ENCODE results near the gene IL23R.
A peak's percentile ranks its signal among the peaks of the same experiment; 100 is the strongest.
"Not testable (repeated sequence)": the region's sequence is repeated elsewhere in the genome, so short reads cannot be mapped to it uniquely, and the experiment has no call there.

The IL23R gene

DNA sequence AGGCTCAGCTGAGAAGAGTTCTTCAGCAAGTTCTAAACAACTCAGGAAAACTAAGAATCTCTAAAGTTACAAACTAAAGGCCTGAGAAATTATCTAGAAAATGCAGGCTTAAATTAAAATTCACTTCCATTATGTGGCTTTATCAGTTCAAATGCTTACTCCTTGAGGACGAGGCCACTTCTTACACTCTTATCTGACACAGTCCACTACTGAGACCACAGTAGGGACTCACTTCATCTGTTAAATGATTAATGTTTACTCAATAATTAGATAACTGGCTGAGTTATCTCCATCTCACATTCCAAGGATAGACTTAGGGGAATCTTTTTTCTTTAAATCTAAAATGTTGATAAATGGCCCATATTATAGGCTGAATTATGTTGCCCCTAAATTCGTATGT, 33.1 kb upstream of the IL23R start:
- no peak for TF ChIP-seq EZH2 (IDR thresholded peaks at IDR 0.05)
- TF ChIP-seq FOXP2 (optimal IDR thresholded peaks at IDR 0.05; ENCODE audit: control extremely low read depth, extremely low read length, insufficient read depth) = no peak
- no peak for TF ChIP-seq POLR2AphosphoS5 (IDR thresholded peaks at IDR 0.05; ENCODE audit: borderline replicate concordance, low read depth, low read length)
- no peak for DNase-seq (ENCODE audit: low read depth, low spot score)
- no peaks in the 10 kb centered on the region for H3K36me3 ChIP-seq (ENCODE audit: insufficient read depth, low read length)
- no peak overlapping the region for H3K27ac ChIP-seq
- H3K9ac ChIP-seq (ENCODE audit: insufficient read length) = no peak overlapping the region
- H3K4me3 ChIP-seq = no peak overlapping the region
- no peaks in the 10 kb centered on the region for H3K9me3 ChIP-seq (ENCODE audit: low read depth, low read length)

DNA sequence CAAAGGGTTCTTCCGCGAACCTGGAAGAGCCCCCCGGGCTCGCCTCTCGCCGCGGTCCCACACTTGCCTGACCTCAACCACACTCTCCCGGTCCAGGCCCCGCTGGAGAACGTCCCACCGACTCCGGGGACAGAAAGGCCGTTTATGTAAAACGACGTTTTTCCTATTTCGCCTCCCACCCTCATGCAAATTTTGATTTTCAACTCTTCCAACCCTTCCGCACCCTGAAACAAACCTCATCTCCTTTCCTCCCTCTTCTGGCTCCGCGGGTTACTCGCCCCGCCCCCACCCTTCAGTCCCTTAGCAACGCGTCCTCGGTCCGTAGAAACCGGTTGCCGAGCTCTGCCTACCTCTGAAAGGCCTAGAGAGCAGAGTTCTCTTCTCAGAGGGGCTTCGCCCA, 31.6 kb upstream of the IL23R start, which contains the start of gene C1orf141:
TSS of gene C1orf141 (minus strand) at position 276 of the 400 bp plus-strand sequence. CDS start 7,730 bp downstream, outside the sequence.
- H3K36me3 ChIP-seq (ENCODE audit: insufficient read depth, low read length) = no peaks in the 10 kb centered on the region
- TF ChIP-seq FOXP2 (optimal IDR thresholded peaks at IDR 0.05; ENCODE audit: control extremely low read depth, extremely low read length, insufficient read depth) = no peak
- TF ChIP-seq POLR2AphosphoS5 (IDR thresholded peaks at IDR 0.05; ENCODE audit: borderline replicate concordance, low read depth, low read length) = no peak
- TF ChIP-seq EZH2 (IDR thresholded peaks at IDR 0.05) = no peak
- H3K9me3 ChIP-seq (ENCODE audit: low read depth, low read length) = no peaks in the 10 kb centered on the region
- H3K27ac ChIP-seq = no peak within 1 kb of the TSS
- H3K4me3 ChIP-seq = no peak within 1 kb of the TSS
- no peak within 1 kb of the TSS for H3K9ac ChIP-seq (ENCODE audit: insufficient read length)
- DNase-seq (ENCODE audit: low read depth, low spot score) = no peak

DNA sequence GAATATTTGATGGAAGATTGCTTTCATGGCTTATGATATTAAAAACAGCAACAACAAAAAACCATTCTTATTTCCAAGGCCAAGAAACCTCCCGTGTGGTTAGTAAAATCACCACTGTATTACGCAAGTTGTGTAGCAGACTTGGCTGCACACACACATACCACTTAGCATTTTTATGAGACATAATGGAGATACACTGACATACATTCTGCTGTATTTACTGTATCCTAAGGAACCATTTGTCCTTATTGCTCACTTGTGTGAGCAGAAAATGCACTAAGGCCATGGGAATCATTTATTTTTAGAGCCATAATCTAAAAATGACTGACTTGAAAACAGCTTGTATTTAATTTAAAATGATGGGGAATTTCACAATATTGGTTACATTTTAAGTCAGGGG, 30.9 kb upstream of the IL23R start:
- no peak overlapping the region for H3K4me3 ChIP-seq
- H3K9ac ChIP-seq (ENCODE audit: insufficient read length) = no peak overlapping the region
- no peak overlapping the region for H3K27ac ChIP-seq
- peak; percentile 26 for DNase-seq (ENCODE audit: low read depth, low spot score)
- H3K9me3 ChIP-seq (ENCODE audit: low read depth, low read length) = no peaks in the 10 kb centered on the region
- TF ChIP-seq EZH2 (IDR thresholded peaks at IDR 0.05) = no peak
- TF ChIP-seq FOXP2 (optimal IDR thresholded peaks at IDR 0.05; ENCODE audit: control extremely low read depth, extremely low read length, insufficient read depth) = peak; percentile 23
- no peak for TF ChIP-seq POLR2AphosphoS5 (IDR thresholded peaks at IDR 0.05; ENCODE audit: borderline replicate concordance, low read depth, low read length)
- H3K36me3 ChIP-seq (ENCODE audit: insufficient read depth, low read length) = no peaks in the 10 kb centered on the region

DNA sequence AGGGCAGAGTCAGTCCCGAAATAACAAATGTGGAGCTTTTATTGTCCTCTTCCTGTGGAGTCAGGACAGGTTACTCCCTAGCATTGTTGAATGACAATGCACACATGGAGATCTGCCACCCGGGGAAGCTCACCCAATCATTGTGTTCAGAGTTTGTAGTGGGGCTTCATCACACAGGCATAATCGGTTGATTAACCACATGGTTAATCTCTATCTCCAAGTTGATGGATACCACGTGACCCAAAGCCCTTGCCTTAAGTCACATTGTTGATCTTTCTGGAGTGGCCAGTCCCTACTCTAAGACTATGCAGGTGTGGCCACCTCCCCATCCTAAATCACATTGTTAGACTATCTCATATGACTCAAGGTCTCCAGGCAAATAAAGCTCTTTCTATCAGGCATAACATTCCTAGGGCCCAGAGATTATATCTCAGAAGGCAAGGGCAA, 28.9 kb upstream of the IL23R start:
- Histone ChIP-seq H3K4me3 (no peak overlapping the region), H3K9me3 (ENCODE audit: low read depth, low read length) (no peaks in the 10 kb centered on the region), H3K9ac (ENCODE audit: insufficient read length) (no peak overlapping the region), H3K27ac (no peak overlapping the region), H3K36me3 (ENCODE audit: insufficient read depth, low read length) (no peaks in the 10 kb centered on the region)
- DNase-seq (ENCODE audit: low read depth, low spot score) = no peak
- no peak for TF ChIP-seq EZH2 (IDR thresholded peaks at IDR 0.05)
- TF ChIP-seq POLR2AphosphoS5 (IDR thresholded peaks at IDR 0.05; ENCODE audit: borderline replicate concordance, low read depth, low read length) = no peak
- TF ChIP-seq FOXP2 (optimal IDR thresholded peaks at IDR 0.05; ENCODE audit: control extremely low read depth, extremely low read length, insufficient read depth) = no peak

DNA sequence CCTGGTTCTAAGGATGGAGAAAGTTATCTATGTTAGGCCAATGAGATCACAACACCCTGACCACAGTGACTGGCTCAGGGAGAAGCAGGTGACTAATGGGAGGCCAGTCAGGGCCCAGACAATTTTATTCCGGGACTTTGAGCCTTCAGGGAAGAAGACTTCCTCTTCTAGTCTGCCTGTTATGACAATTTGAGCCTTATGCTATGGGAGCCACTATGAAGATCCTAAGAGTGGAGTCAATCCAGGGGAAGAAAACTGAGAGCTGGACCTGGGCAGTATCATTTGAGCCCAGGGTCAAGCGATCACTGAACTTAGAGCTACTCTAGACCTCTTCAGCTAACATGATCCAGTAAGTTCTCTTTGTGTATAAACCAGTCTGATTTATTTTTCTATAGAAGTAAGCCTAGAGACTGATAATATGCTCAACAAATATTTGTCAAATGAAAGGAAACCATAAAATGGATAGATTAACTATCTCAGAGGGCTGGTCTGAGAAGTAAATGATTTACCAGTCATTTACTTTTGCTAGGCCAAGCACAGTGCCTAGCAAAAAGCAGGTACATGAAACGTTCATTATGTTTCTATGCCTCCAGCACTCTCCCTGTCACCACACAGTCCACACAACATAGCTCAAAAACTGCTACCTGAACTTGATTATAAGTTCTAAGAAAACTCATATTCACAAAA, 27.3 kb upstream of the IL23R start:
- no peak for DNase-seq (ENCODE audit: low read depth, low spot score)
- H3K27ac ChIP-seq = no peak overlapping the region
- no peak overlapping the region for H3K9ac ChIP-seq (ENCODE audit: insufficient read length)
- no peaks in the 10 kb centered on the region for H3K9me3 ChIP-seq (ENCODE audit: low read depth, low read length)
- no peak overlapping the region for H3K4me3 ChIP-seq
- no peaks in the 10 kb centered on the region for H3K36me3 ChIP-seq (ENCODE audit: insufficient read depth, low read length)
- TF ChIP-seq POLR2AphosphoS5 (IDR thresholded peaks at IDR 0.05; ENCODE audit: borderline replicate concordance, low read depth, low read length) = no peak
- no peak for TF ChIP-seq FOXP2 (optimal IDR thresholded peaks at IDR 0.05; ENCODE audit: control extremely low read depth, extremely low read length, insufficient read depth)
- TF ChIP-seq EZH2 (IDR thresholded peaks at IDR 0.05) = no peak

DNA sequence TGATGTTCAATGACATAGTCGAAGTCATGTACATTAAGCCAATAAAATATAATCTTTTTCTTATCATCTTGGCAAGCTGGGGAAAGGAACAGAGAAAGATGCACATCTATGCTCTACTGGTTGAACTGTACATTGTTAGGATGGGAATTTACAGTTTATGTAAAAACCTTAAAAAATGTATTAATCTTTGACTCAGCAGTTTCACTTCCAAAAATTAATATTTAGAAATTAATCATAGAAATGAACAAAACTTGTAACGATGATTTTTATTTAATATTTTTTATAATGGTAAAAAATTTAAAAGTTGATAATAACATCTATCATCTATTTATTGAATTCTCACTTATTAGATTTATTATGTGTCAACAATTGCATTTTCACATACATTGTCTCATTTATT, 25.8 kb upstream of the IL23R start:
- H3K4me3 ChIP-seq = no peak overlapping the region
- H3K36me3 ChIP-seq (ENCODE audit: insufficient read depth, low read length) = no peaks in the 10 kb centered on the region
- no peak for DNase-seq (ENCODE audit: low read depth, low spot score)
- no peak overlapping the region for H3K27ac ChIP-seq
- no peaks in the 10 kb centered on the region for H3K9me3 ChIP-seq (ENCODE audit: low read depth, low read length)
- TF ChIP-seq EZH2 (IDR thresholded peaks at IDR 0.05) (no peak), POLR2AphosphoS5 (IDR thresholded peaks at IDR 0.05; ENCODE audit: borderline replicate concordance, low read depth, low read length) (no peak), FOXP2 (optimal IDR thresholded peaks at IDR 0.05; ENCODE audit: control extremely low read depth, extremely low read length, insufficient read depth) (no peak)
- no peak overlapping the region for H3K9ac ChIP-seq (ENCODE audit: insufficient read length)

DNA sequence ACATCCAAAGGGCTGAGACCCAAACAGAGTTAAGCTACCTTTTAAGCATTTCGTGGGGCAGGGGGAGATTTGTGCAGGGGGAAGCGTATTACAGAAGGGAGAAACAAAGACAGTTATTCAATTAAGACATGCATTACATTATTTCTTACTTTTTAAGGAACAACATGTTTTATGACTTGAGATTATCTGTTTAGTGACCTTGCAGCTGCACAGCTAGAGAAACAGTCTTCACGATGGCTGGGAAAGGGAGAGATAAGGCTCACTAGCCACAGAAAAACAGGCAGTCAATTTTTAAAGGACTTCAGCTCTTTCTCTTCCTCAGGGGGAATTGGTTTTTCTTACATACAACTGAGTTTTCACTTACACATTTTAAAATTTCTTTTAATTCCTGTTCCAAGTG, 24.4 kb upstream of the IL23R start:
- H3K9me3 ChIP-seq (ENCODE audit: low read depth, low read length); H3K27ac ChIP-seq; H3K9ac ChIP-seq (ENCODE audit: insufficient read length); DNase-seq (ENCODE audit: low read depth, low spot score); H3K36me3 ChIP-seq (ENCODE audit: insufficient read depth, low read length); H3K4me3 ChIP-seq: not testable (repeated sequence)

DNA sequence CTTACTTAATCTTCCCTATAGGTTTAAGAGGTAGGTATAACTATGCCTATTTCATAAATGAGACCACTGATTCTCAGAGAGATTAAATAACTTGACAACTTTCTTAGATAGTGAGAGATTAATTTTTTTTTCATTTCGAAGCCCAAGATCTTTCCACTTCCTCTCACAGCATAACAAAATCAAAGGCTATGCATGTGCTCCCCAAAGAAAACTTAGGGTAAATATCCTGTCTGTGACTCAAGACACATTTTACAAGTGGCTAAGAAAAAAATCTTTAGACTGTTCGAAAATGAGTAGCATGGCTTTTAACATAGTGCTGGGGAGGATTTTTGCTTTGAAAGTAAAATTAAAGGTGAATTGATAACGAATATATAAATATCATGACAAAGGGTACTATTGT, 23.3 kb upstream of the IL23R start:
- Histone ChIP-seq H3K27ac (no peak overlapping the region), H3K36me3 (ENCODE audit: insufficient read depth, low read length) (no peaks in the 10 kb centered on the region), H3K9ac (ENCODE audit: insufficient read length) (no peak overlapping the region), H3K4me3 (no peak overlapping the region), H3K9me3 (ENCODE audit: low read depth, low read length) (no peaks in the 10 kb centered on the region)
- DNase-seq (ENCODE audit: low read depth, low spot score) = no peak
- TF ChIP-seq EZH2 (IDR thresholded peaks at IDR 0.05) = no peak
- no peak for TF ChIP-seq POLR2AphosphoS5 (IDR thresholded peaks at IDR 0.05; ENCODE audit: borderline replicate concordance, low read depth, low read length)
- no peak for TF ChIP-seq FOXP2 (optimal IDR thresholded peaks at IDR 0.05; ENCODE audit: control extremely low read depth, extremely low read length, insufficient read depth)

DNA sequence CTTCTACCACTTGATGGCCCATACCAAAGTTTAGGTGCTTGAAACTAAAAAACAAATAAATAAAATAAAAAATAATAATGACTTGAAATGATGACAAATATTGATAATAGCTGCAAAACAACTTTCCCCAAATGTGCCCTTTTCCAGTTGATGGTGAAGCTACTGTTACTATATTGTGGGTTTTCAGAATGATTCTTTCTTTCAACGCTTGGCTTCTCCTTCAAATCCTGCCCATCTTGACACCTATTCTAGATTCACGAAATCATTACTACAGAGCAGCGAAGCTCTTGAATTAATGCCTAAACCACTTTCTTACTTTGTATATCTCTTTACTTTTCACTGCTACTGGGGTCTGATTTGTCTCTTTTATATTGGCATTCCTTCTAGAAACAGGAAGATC, 22.3 kb upstream of the IL23R start:
- no peak for TF ChIP-seq FOXP2 (optimal IDR thresholded peaks at IDR 0.05; ENCODE audit: control extremely low read depth, extremely low read length, insufficient read depth)
- no peak for TF ChIP-seq POLR2AphosphoS5 (IDR thresholded peaks at IDR 0.05; ENCODE audit: borderline replicate concordance, low read depth, low read length)
- TF ChIP-seq EZH2 (IDR thresholded peaks at IDR 0.05) = no peak
- no peak overlapping the region for H3K9ac ChIP-seq (ENCODE audit: insufficient read length)
- no peak for DNase-seq (ENCODE audit: low read depth, low spot score)

More for the DNA sequence above, 22.3 kb upstream of the IL23R start:
- H3K27ac ChIP-seq = no peak overlapping the region
- no peaks in the 10 kb centered on the region for H3K36me3 ChIP-seq (ENCODE audit: insufficient read depth, low read length)
- H3K4me3 ChIP-seq = no peak overlapping the region
- H3K9me3 ChIP-seq (ENCODE audit: low read depth, low read length) = no peaks in the 10 kb centered on the region
